Trophoblast cell (in vitro differentiated cells and primary cell): Measurements from ENCODE around the gene FHL2.
A peak's percentile ranks its signal among the peaks of the same experiment; 100 is the strongest.

ENCODE experiments used
- DNase-seq, 2 donors: peaks; one replicate each; pipeline ENCODE4 v3.0.0-alpha.2; 2016
- H2AFZ ChIP-seq: 2 replicates; pipeline ENCODE4 v1.6.1; 2013; ENCODE audit warnings: low read length, moderate library complexity, mild to moderate bottlenecking; ENCODE audit not compliant: insufficient read depth, poor library complexity
- H2AK5ac ChIP-seq: 2 replicates; pipeline ENCODE4 v1.6.1; 2013; ENCODE audit warnings: mild to moderate bottlenecking, low read length
- H2BK120ac ChIP-seq: 2 replicates; pipeline ENCODE4 v1.6.1; 2013; ENCODE audit warnings: low read length, mild to moderate bottlenecking, moderate library complexity; ENCODE audit not compliant: insufficient read depth, poor library complexity
- H2BK12ac ChIP-seq: 2 replicates; pipeline ENCODE4 v1.6.1; 2013; ENCODE audit warnings: mild to moderate bottlenecking, low read length, moderate library complexity
- H2BK5ac ChIP-seq: 2 replicates; pipeline ENCODE4 v1.6.1; 2013; ENCODE audit warnings: low read length, low read depth, moderate library complexity, mild to moderate bottlenecking; ENCODE audit not compliant: poor library complexity
- H3K14ac ChIP-seq: 2 replicates; pipeline ENCODE4 v1.6.1; 2013; ENCODE audit warnings: mild to moderate bottlenecking, low read length
- H3K18ac ChIP-seq: 2 replicates; pipeline ENCODE4 v1.6.1; 2013; ENCODE audit warnings: mild to moderate bottlenecking, low read length
- H3K23ac ChIP-seq: 2 replicates; pipeline ENCODE4 v1.6.1; 2013; ENCODE audit warnings: low read length
- H3K27ac ChIP-seq: 2 replicates; pipeline ENCODE4 v1.5.1; 2013; ENCODE audit warnings: low read depth, mild to moderate bottlenecking, inconsistent platforms, low read length, moderate library complexity
- H3K27me3 ChIP-seq: 2 replicates; pipeline ENCODE4 v1.6.1; 2013; ENCODE audit warnings: inconsistent platforms, mild to moderate bottlenecking, low read length, moderate library complexity; ENCODE audit not compliant: insufficient read depth
- H3K36me3 ChIP-seq, 2 experiments: 1 replicate in 1 of 2; 2 replicates in 1 of 2; pipeline ENCODE4 v1.6.1; 2013; ENCODE audit warnings: low read length in 2 of 2, mild to moderate bottlenecking in 2 of 2, moderate library complexity in 1 of 2; ENCODE audit not compliant: insufficient read depth in 2 of 2, control insufficient read depth in 1 of 2
- H3K4ac ChIP-seq: 2 replicates; pipeline ENCODE4 v1.6.1; 2013; ENCODE audit warnings: low read depth, mild to moderate bottlenecking, low read length, moderate library complexity
- H3K4me1 ChIP-seq, 2 experiments: 1 replicate in 1 of 2; 2 replicates in 1 of 2; pipeline ENCODE4 v1.6.1; 2013; ENCODE audit warnings: low read length in 2 of 2, mild to moderate bottlenecking in 2 of 2, moderate library complexity in 1 of 2; ENCODE audit not compliant: insufficient read depth in 2 of 2, control insufficient read depth in 1 of 2
- H3K4me2 ChIP-seq: 2 replicates; pipeline ENCODE4 v1.6.1; 2013; ENCODE audit warnings: inconsistent platforms, mild to moderate bottlenecking, low read length, moderate library complexity
- H3K4me3 ChIP-seq: 2 replicates; pipeline ENCODE4 v1.5.1; 2013; ENCODE audit warnings: mild to moderate bottlenecking, low read depth, low read length, inconsistent platforms
- H3K79me1 ChIP-seq: one replicate; pipeline ENCODE4 v1.6.1; 2013; ENCODE audit warnings: low read length
- H3K79me2 ChIP-seq: 2 replicates; pipeline ENCODE4 v1.6.1; 2013; ENCODE audit warnings: low read length, mild to moderate bottlenecking; ENCODE audit not compliant: control insufficient read depth, insufficient read depth, poor library complexity
- H3K9ac ChIP-seq: 2 replicates; pipeline ENCODE4 v1.6.1; 2013; ENCODE audit warnings: mild to moderate bottlenecking, low read length
- H3K9me3 ChIP-seq: 2 replicates; pipeline ENCODE4 v1.6.1; 2013; ENCODE audit warnings: low read depth, mild to moderate bottlenecking, control low read depth, inconsistent platforms, low read length; ENCODE audit not compliant: insufficient read depth
- H4K12ac ChIP-seq: 2 replicates; pipeline ENCODE4 v1.6.1; 2013; ENCODE audit warnings: low read depth, mild to moderate bottlenecking, low read length, moderate library complexity
- H4K8ac ChIP-seq: 2 replicates; pipeline ENCODE4 v1.6.1; 2013; ENCODE audit warnings: low read depth, mild to moderate bottlenecking, low read length, moderate library complexity
- H4K91ac ChIP-seq: one replicate; pipeline ENCODE4 v1.6.1; 2013; ENCODE audit warnings: low read depth, mild to moderate bottlenecking, low read length, moderate library complexity
- WGBS: extraction: QIAGEN DNeasy Blood & Tissue Kit; methylation state at CpG from one replicate; pipeline ENCODE4 v1.1.7; 2013; ENCODE audit warnings: missing lambda C conversion rate; ENCODE audit not compliant: insufficient read length, insufficient coverage; ENCODE audit errors: extremely low coverage; 5-methylcytosine and 5-hydroxymethylcytosine counted together

Gene FHL2

DNA sequence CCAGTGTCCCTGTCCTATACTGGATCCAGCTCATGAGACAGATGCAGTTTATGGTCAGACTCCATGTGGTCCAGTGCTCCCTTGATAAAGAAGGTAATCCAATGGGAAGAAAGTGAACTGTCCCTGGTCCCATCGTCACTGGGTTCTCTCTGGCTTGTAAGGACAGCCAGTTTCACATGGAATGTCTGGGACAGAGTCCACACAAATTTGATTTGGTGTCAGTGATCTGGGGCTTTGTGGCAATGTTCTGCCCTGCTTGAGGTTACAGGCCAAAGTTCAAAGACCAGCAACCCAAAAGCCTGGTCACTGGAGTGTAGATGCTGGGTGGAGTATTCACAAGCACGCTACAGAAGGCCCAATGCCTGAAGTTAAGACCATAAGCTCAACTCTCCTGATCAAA lies 22.2 kb upstream of the FHL2 start:
- Histone ChIP-seq H3K23ac (no peak overlapping the region), H2AK5ac (no peak overlapping the region), H2BK120ac (no peak overlapping the region), H4K12ac (no peak overlapping the region), H3K18ac (no peak overlapping the region), H3K27me3 (no peaks in the 10 kb centered on the region), H3K79me1 (no peaks in the 10 kb centered on the region), H3K9me3 (no peaks in the 10 kb centered on the region), H3K4me1 (peaks cover 0 to 2% of the 10 kb centered on the region in 2 experiments), H3K4me2 (no peak overlapping the region), H4K91ac (no peak overlapping the region), H2BK5ac (no peak overlapping the region), H2AFZ (no peak overlapping the region), H3K36me3 (no peaks in the 10 kb centered on the region), H3K4me3 (no peak overlapping the region), H3K27ac (no peak overlapping the region), H2BK12ac (no peak overlapping the region), H3K79me2 (no peaks in the 10 kb centered on the region), H3K4ac (no peak overlapping the region), H3K9ac (no peak overlapping the region), H4K8ac (no peak overlapping the region), H3K14ac (no peak overlapping the region)
- DNase-seq, result no peak
- no CpG with 5 or more reads among the region's 2 CpGs for WGBS

DNA sequence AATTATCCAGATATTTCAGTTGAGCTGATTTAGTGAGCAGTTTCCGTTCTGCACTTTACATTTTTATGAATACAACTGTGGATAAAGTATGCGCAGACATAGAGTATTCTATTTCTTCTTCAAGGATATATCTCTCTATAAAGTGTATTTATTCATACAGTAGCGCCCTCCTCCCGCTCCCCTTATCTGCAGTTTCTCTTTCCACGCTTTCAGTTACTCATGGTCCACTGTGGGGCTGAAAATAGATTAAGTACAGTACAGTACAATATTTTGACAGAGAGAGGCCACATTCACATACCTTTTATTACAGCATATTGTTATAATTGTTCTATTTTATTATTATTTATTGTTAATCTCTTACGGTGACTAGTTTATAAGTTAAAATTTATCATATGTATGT lies 19.7 kb upstream of the FHL2 start:
- Histone ChIP-seq H3K14ac (no peak overlapping the region), H3K4me1 (no peaks in the 10 kb centered on the region), H3K9ac (no peak overlapping the region), H4K8ac (no peak overlapping the region), H3K36me3 (no peaks in the 10 kb centered on the region), H2BK120ac (no peak overlapping the region), H4K12ac (no peak overlapping the region), H3K18ac (no peak overlapping the region), H3K27ac (no peak overlapping the region), H3K23ac (no peak overlapping the region), H3K27me3 (no peaks in the 10 kb centered on the region), H3K79me2 (no peaks in the 10 kb centered on the region), H2BK5ac (no peak overlapping the region), H2AK5ac (no peak overlapping the region), H3K4me2 (no peak overlapping the region), H2BK12ac (no peak overlapping the region), H2AFZ (no peak overlapping the region), H3K4ac (no peak overlapping the region), H3K79me1 (no peaks in the 10 kb centered on the region), H4K91ac (no peak overlapping the region), H3K4me3 (no peak overlapping the region), H3K9me3 (no peaks in the 10 kb centered on the region)
- WGBS, result no CpG with 5 or more reads among the region's 6 CpGs
- DNase-seq, result no peak

DNA sequence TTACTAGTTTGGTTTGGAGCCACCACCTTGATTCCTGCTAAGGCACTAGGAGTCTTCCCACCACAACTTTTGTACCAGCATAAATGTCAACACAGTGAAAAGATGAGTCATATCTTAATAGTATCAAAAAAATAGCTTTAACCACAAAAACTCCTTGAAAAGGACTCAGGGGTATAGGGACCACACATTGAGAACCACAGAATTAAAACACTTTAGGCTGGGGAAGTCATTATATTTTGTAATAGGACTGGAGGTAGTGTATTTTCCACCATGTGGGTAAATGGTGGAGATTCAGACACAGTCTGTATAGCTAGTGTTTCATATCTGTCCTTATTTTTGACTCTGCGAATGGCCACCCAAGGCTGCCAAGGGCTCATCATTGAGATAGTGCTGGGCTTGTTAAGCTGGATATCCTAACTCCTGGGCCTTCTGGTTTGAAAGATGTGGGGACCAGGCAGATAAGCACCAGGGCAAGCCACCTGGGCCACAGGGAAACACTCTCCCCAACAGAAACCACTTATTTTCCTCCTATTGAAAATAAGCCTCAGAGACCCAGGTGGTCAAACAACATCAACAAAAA lies 19.1 kb upstream of the FHL2 start:
- Histone ChIP-seq H3K4me3 (no peak overlapping the region), H3K4me1 (no peaks in the 10 kb centered on the region), H3K4me2 (no peak overlapping the region), H4K91ac (no peak overlapping the region), H3K79me2 (no peaks in the 10 kb centered on the region), H4K8ac (no peak overlapping the region), H3K36me3 (no peaks in the 10 kb centered on the region), H3K79me1 (no peaks in the 10 kb centered on the region), H3K4ac (no peak overlapping the region), H2AK5ac (no peak overlapping the region), H3K14ac (no peak overlapping the region), H3K23ac (no peak overlapping the region), H2BK120ac (no peak overlapping the region), H4K12ac (no peak overlapping the region), H3K27ac (no peak overlapping the region), H3K18ac (no peak overlapping the region), H3K9me3 (no peaks in the 10 kb centered on the region), H2BK5ac (no peak overlapping the region), H2AFZ (no peak overlapping the region), H2BK12ac (no peak overlapping the region), H3K9ac (no peak overlapping the region), H3K27me3 (no peaks in the 10 kb centered on the region)
- peak in 1 of 2 donors; percentile 30 for DNase-seq
- no CpG with 5 or more reads among the region's 1 CpG for WGBS

DNA sequence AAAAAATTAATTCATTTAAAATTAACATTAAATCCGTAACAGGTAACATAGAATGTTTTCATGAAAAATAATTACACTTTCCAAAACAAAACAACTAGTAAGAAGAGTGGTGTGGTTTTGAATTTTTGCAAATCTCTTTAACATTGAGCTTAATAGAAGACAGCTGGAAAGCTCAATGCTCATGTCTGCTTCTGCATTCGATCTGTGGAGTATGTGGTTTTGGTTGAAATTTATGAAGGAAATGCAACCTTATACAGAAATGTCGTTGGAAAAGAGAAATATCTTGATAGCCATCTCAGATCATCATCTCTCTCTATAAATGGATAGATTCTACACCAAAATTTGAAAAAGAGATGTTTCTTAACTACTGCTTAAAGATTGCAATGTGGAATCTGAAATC lies 17.3 kb upstream of the FHL2 start:
- Histone ChIP-seq H3K4ac (no peak overlapping the region), H3K36me3 (no peaks in the 10 kb centered on the region), H3K9me3 (no peaks in the 10 kb centered on the region), H3K4me1 (no peaks in the 10 kb centered on the region), H3K23ac (no peak overlapping the region), H3K18ac (no peak overlapping the region), H2BK5ac (no peak overlapping the region), H3K4me3 (no peak overlapping the region), H3K4me2 (no peak overlapping the region), H3K79me2 (no peaks in the 10 kb centered on the region), H2BK120ac (no peak overlapping the region), H3K27me3 (no peaks in the 10 kb centered on the region), H4K91ac (no peak overlapping the region), H4K12ac (no peak overlapping the region), H2BK12ac (no peak overlapping the region), H3K27ac (no peak overlapping the region), H3K9ac (no peak overlapping the region), H3K14ac (no peak overlapping the region), H2AFZ (no peak overlapping the region), H2AK5ac (no peak overlapping the region), H3K79me1 (no peaks in the 10 kb centered on the region), H4K8ac (no peak overlapping the region)
- no peak for DNase-seq
- WGBS, result no CpG with 5 or more reads among the region's 3 CpGs
